CD4-positive, alpha-beta T cell treated with Interferon gamma for 1 hour (primary cell): ENCODE measurements around the gene CAMSAP3.

ENCODE experiments used
- DNase-seq: peaks from one replicate; pipeline ENCODE4 v3.0.0-alpha.2; 2020

The CAMSAP3 gene

DNA sequence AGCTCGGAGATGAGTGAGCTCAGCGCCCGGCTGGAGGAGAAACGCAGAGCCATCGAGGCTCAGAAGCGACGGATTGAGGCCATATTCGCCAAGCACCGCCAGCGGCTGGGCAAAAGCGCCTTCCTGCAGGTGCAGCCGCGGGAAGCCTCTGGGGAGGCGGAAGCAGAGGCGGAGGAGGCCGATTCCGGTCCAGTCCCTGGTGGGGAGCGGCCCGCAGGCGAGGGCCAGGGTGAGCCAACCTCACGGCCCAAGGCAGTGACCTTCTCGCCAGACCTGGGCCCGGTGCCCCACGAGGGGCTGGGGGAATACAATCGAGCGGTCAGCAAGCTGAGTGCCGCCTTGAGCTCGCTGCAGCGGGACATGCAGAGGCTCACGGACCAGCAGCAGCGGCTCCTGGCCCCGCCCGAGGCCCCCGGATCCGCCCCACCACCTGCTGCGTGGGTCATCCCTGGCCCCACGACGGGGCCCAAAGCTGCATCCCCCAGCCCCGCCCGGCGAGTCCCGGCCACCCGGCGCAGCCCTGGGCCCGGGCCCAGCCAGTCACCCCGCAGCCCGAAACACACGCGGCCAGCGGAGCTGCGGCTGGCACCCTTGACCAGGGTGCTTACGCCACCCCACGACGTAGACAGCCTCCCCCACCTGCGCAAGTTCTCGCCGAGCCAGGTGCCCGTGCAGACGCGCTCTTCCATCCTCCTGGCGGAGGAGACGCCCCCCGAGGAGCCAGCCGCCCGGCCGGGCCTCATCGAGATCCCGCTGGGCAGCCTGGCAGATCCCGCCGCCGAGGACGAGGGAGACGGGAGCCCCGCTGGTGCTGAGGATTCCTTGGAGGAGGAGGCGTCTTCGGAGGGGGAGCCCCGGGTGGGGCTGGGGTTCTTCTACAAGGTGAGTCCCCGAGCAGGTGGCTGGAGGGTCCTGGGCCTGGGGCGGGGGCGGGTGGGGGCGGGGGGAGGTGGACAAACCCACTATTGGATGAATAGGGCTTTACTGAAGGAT is 16.9 kb downstream of the CAMSAP3 start:
- DNase-seq: no peak

DNA sequence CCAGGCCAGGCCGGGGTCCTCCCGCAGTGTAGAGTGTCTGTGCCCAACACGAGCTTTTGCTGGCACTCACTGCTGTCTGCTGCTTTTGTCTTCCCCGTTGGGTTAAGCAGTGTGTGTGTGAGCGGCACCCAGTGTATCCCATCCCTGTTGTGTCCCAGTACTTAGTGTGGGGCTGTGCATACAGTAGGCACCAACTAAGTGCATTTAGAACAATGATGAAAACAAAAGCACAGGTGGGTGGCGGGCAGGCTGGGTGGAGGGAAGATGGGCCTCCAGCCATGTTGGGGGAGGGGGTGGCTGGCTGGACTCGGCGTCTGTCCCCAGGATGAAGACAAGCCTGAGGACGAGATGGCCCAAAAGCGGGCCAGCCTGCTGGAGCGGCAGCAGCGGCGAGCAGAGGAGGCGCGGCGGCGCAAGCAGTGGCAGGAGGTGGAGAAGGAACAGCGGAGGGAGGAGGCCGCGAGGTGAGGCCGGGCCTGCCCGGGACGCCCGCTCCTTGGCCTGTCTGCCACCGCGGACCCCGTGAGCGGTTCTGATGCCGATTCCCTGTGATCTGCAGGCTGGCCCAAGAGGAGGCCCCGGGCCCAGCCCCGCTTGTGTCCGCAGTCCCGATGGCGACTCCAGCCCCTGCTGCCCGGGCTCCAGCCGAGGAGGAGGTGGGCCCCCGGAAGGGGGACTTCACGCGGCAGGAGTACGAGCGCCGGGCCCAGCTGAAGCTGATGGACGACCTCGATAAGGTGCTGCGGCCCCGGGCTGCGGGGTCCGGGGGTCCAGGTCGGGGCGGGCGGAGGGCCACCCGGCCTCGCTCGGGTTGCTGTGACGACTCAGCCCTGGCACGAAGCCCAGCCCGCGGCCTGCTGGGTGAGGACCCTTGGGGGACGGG is 19.4 kb downstream of the CAMSAP3 start:
- no peak for DNase-seq

- no peak for DNase-seq
These were observed 21.5 kb downstream of the CAMSAP3 start for GRCh38 chr19:7617172-7617571.

- no peak for DNase-seq
These were observed 22.1 kb downstream of the CAMSAP3 start for GRCh38 chr19:7617735-7618134.

DNA sequence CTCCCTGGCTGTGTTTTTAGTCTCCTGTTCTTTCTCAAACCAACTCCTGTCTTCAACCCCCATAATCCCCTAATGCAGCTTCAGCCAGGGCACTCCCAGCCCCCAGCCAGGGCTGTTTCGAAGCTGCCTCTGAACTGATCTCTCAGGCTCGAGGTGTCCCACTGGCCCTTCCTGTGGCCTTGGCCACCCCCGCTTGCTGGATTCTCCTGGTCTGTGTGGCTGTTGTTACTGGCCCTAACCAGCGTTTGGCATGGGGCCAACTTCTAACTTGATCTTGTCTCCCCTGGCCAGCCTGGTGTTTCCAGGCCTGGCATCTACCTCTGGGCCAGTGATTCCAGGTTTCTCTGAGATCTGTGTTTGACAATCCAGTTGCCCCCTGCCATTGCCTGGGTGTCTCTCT is 22.7 kb downstream of the CAMSAP3 start:
- DNase-seq: no peak

DNA sequence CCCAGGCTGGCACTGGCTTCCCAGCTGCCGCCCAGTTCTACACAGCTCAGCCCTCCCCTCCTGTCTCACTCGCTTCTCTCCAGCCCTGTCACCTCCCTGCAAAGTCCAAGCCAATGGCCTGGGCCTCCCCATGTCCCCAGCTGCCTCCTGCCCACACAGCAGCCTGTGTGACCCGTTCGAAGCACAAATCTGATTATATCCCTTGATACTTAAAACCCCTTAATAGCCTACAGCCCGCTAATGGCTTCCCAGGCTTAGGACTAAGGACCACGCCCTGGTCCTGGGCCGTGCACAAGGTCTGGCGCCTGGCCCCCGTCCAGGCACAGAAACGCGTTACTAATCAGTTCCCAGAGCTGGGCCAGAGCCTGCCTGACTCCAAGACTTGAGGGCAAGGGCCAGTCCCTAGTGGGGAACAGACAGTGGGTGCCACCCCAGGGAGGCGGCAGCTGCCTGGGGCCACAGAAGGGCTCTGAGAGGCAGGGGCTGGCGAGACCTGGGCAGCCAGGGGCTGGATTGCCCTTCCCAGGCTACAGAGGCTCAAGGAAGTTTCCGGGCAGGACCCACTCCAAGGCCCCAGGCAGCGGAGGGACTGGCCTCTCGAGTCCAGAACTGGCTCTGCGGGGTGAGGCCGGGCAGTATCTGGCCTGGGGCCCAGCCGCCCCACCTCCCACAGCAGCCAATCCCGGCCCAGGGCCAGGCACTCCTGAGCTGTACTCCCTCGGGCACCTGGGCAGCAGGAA is 23.3 kb downstream of the CAMSAP3 start:
- no peak for DNase-seq

GRCh38 chr19:7619671-7620441 is 24.2 kb downstream of the CAMSAP3 start:
- no peak for DNase-seq

DNA sequence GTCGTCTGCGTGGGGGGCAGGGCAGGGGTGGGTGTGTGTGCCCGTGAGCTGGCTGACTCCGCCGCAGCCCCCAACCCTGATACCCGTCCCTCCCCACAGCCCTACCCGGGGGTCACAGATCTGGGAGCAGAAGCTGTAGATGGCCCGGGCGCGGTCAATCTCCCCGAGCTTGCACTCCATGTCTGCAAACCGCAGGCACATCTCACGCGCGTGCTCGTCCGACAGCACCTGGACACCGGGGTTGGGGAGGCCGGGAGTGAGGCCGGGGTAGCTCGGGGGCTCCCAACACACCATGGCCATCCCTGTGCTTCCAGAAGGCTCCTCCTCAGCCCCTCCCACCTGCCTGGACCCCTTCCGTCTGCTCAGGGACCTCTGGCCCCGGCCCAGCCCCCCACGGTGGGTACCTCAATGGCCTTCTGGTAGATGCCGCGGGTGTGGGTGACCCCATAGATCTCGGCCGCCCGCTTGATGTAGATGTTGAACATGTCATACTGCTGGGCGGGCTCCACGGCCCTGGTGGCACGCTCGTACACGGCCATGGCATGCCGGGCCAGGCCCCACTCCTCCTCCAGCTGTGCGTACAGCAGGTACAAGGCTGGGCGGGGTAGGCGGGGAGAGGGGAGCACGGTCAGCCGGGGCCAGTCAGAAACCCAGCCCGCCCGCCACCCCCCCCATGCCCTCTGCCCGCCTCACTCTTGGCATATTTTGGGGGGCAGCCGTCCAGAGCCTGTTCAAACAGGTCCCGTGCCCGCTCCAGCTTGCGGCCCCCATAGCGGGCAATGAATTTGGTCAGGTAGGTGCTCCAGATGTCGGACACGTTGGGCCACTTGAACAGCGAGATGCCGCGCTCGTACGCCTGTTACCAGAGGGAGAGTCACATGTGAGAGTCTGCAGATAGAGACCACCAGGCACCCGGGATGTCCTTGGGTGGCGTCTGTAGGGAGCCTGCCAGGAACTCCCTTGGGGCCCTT is 25.1 kb downstream of the CAMSAP3 start:
- no peak for DNase-seq

- no peak for DNase-seq
These were observed 27.4 kb downstream of the CAMSAP3 start for GRCh38 chr19:7622933-7623685.

GRCh38 chr19:7623725-7624603 is 28.3 kb downstream of the CAMSAP3 start:
- no peak for DNase-seq

- DNase-seq: no peak
These were observed 29.1 kb downstream of the CAMSAP3 start for GRCh38 chr19:7624810-7625209.

DNA sequence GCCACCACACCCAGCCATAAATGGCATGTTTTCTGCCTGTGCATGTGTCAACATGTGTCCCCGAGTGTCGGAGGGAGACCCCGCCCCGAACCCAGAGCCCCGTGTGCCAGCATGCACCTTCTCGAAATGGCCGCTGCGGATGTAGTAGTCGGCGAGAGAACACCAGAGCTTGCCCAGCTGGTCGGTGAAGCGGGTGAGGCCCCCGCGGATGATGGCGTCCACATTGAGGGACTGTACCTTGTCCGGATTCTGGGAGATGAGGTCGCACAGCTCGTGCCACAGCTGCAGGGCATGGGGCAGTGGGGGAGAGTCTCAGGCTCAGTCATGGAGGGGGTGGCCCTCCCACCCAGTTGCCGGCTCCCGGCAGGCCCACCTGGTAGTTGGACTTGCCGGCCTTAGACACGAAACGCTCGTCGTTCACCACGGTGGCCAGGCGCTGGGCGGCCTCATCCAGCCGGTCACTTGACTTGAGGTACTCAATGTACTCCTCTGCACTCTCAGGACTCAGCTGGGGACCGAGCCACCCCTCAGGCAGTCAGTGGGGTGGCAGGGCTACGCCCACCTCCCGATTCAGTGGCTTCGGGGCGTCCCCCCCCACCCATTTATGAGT is 30.2 kb downstream of the CAMSAP3 start:
- no peak for DNase-seq

DNA sequence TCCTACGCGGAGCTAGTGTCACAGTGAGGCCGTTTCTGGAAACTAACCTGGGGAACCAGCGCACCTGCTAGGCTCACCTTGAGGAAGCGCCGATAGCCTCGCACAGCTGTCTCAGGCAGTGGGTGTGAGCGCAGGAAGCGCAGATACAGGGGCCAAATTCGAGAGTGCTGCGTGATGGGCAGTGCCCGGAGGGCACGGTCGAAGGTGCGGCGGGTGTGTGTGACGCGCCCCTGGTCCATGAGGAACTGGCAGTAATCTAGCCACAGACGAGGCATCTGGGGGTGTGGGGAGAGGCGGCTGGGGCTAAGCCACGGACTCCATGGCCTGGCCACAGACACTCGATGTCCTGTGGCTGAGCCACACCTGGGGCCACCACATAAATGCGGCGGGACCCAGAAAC is 31.5 kb downstream of the CAMSAP3 start:
- no peak for DNase-seq

DNA sequence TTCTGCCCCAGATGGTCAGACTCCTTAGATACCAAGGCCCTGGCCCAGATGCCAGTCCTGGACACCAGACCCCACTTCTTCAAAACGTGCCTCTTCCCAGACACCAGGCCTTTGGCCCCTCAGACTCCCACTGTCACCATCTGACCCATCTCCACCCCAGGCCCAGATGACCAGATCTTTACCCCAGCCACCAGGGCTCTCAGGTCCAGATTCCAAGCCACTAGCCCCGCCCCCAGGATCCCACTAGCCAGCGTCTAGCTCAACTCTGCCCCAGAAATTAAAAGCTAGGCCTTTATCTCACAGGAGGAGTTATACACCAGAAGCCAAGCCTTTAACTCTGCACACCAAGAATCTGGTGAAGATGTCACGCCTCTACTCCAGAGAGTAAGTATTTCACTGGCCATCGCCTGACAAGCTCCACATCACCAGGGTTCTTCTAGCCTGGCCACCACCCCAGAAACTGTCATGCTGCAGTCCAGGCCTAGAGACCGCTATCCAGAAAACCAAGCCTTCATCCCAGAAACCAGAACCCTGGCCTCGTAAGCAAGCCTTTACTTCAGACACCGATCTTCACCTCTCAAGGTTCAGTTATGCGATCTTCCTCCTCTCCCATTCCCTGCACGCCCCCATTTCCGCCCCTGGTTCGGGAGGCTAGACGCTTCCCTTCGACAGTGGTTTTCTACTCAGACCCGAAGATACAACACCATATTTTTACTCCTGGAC is 33.1 kb downstream of the CAMSAP3 start:
- DNase-seq: no peak

DNA sequence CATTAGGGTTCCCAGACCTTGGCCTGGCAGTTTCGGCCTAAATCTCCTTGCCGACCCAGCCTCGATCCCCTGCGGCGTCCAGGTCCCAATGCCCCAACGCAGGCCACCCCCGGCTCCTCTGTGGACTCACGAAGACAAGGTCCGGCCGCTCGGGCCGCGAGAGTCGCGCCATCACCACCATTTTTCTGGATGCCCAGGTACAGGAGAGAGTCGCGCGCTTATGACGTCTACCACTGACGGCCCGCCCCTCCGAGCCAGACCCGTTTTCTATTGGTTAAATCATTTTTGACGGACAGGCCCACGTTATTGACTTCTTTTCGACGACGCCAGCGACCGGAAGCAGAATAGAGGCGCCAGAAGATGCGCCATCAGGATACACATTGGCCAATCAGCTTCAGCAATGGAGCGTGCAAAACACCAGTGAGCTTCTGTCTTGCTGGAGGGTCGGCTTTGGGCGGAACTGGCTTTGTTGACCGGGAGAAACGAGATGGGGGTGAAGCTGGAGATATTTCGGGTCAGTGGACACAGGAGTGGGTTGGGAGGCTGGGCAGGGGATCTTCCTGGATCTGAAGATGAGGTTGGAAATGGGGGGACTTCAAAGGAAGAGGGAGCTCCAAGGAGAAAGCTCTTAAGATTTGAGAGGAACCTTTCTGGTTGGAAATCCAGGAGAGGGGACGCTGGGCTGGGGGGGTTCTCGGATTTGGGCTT is 33.8 kb downstream of the CAMSAP3 start, which contains the start of the genes PET100 and XAB2:
PET100 (plus strand) TSS at position 447 of the 708 bp plus-strand sequence; CDS start at position 488, 41 bp downstream.
XAB2 (minus strand) TSS at position 199 of the 708 bp plus-strand sequence; CDS start at position 181, 18 bp downstream.
- peak; percentile 98 for DNase-seq

DNA sequence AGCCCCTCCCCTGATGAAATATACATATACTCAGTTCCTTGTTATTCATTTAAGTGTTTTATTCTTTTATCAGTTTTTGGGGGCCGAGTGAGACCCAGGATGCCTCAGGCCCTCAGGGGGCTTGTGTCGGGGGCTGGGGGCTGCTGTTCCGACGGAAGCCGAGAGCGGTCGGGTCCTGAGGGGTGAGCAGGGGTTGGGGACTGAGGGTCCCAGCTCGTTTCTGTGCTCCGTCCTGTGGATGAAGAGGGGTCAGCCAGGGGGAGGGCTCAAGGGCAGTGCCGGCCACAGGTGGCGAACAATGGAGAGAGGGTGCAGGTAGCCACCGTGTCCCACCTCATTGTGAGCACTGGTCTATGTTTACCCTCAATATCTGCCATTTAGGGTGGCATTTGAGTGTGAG is 35.9 kb downstream of the CAMSAP3 start:
- no peak for DNase-seq
